GM12891 (cell line): ENCODE results near the gene WNT11.

Source experiments
- DNase-seq: peaks from one replicate; pipeline ENCODE4 v3.0.0; 2011; ENCODE audit warnings: low spot score; ENCODE audit not compliant: insufficient read length
- FAIRE-seq: peaks from 2 replicates; lab custom pipeline; 2011; peaks lifted over from hg19 to GRCh38; lab: Jason Lieb, UNC
- PAX5 ChIP-seq: IDR thresholded peaks from 2 replicates; pipeline ENCODE4 v1.6.1; 2011; ENCODE audit warnings: low read length, moderate library complexity, mild to moderate bottlenecking; ENCODE audit not compliant: insufficient read depth, severe bottlenecking
- POLR2A ChIP-seq: IDR thresholded peaks from 2 replicates; pipeline ENCODE4 v1.6.1; 2011; ENCODE audit warnings: low read depth, low read length, control low read depth
- POLR2AphosphoS5 ChIP-seq: IDR thresholded peaks from 2 replicates; pipeline ENCODE4 v1.6.1; 2011; ENCODE audit warnings: low read depth, low read length, control low read depth
- POU2F2 ChIP-seq: IDR thresholded peaks from 2 replicates; pipeline ENCODE4 v1.6.1; 2011; ENCODE audit warnings: low read depth, mild to moderate bottlenecking, control low read depth, low read length, moderate library complexity
- SPI1 ChIP-seq: IDR thresholded peaks from 2 replicates; pipeline ENCODE4 v1.6.1; 2011; ENCODE audit warnings: low read depth, low read length, control low read depth
- TAF1 ChIP-seq: IDR thresholded peaks from 2 replicates; pipeline ENCODE4 v1.6.1; 2011; ENCODE audit warnings: low read depth, low read length, control low read depth

WNT11 gene

GRCh38 chr11:76232026-76232665 is 25.8 kb upstream of the WNT11 start:
- FAIRE-seq (no peak), DNase-seq (no peak)
- no peak for TF ChIP-seq POLR2A
- TF ChIP-seq POU2F2, result no peak
- no peak for TF ChIP-seq SPI1
- TF ChIP-seq TAF1, result no peak
- no peak for TF ChIP-seq PAX5
- no peak for TF ChIP-seq POLR2AphosphoS5

GRCh38 chr11:76231121-76231738 is 24.9 kb upstream of the WNT11 start:
- TF ChIP-seq SPI1 (no peak), TAF1 (no peak)
- no peak for DNase-seq
- FAIRE-seq, result no peak

- FAIRE-seq, result no peak
Observed at GRCh38 chr11:76230392-76230791, 24.1 kb upstream of the WNT11 start.

GRCh38 chr11:76229690-76230240 is 23.5 kb upstream of the WNT11 start:
- FAIRE-seq (no peak), DNase-seq (no peak)
- TF ChIP-seq POLR2AphosphoS5, result no peak
- TF ChIP-seq TAF1, result no peak
- no peak for TF ChIP-seq POLR2A
- TF ChIP-seq POU2F2, result no peak
- no peak for TF ChIP-seq PAX5
- TF ChIP-seq SPI1, result no peak

More at GRCh38 chr11:76230392-76230791, 24.1 kb upstream of the WNT11 start:
- TF ChIP-seq SPI1, result no peak
- TF ChIP-seq POU2F2, result no peak
- TF ChIP-seq POLR2AphosphoS5, result no peak
- no peak for TF ChIP-seq PAX5
- no peak for TF ChIP-seq TAF1
- TF ChIP-seq POLR2A, result no peak
- no peak for DNase-seq

GRCh38 chr11:76228875-76229149 is 22.5 kb upstream of the WNT11 start:
- no peak for TF ChIP-seq SPI1
- no peak for TF ChIP-seq POLR2A
- TF ChIP-seq POLR2AphosphoS5, result no peak
- TF ChIP-seq TAF1, result no peak
- TF ChIP-seq POU2F2, result no peak
- TF ChIP-seq PAX5, result no peak
- DNase-seq, result no peak
- no peak for FAIRE-seq

- FAIRE-seq (no peak), DNase-seq (no peak)
- no peak for TF ChIP-seq TAF1
- no peak for TF ChIP-seq POLR2AphosphoS5
- no peak for TF ChIP-seq POLR2A
- TF ChIP-seq POU2F2, result no peak
- no peak for TF ChIP-seq SPI1
- TF ChIP-seq PAX5, result no peak
Observed at GRCh38 chr11:76228071-76228874, 22.0 kb upstream of the WNT11 start.

- no peak for DNase-seq
- TF ChIP-seq SPI1 (no peak), POU2F2 (no peak), POLR2AphosphoS5 (no peak), PAX5 (no peak), TAF1 (no peak), POLR2A (no peak)
- FAIRE-seq, result no peak
Observed at GRCh38 chr11:76226626-76227025, 20.3 kb upstream of the WNT11 start.

- FAIRE-seq (no peak), DNase-seq (no peak)
- TF ChIP-seq TAF1, result no peak
- TF ChIP-seq POU2F2, result no peak
- TF ChIP-seq POLR2A, result no peak
Observed at GRCh38 chr11:76225122-76225611, 18.9 kb upstream of the WNT11 start.

- DNase-seq, result no peak
- no peak for TF ChIP-seq TAF1
- TF ChIP-seq POU2F2, result no peak
- no peak for TF ChIP-seq POLR2A
- no peak for TF ChIP-seq PAX5
- no peak for TF ChIP-seq SPI1
- no peak for TF ChIP-seq POLR2AphosphoS5
- FAIRE-seq, result no peak
Observed at GRCh38 chr11:76224461-76225121, 18.3 kb upstream of the WNT11 start.
